AG10803 (cell line): ENCODE data around the gene ARPC2.

Source experiments
- DNase-seq: peaks from one replicate; pipeline ENCODE4 v3.0.0; 2010; ENCODE audit warnings: low read depth
- H3K4me3 ChIP-seq: 2 replicates; pipeline ENCODE4 v1.5.1; 2011; ENCODE audit warnings: mild to moderate bottlenecking, low read length, control low read depth
- TF ChIP-seq, protein P1 (sequence below): conservative IDR thresholded peaks from 2 replicates; pipeline ENCODE4 v1.5.1; 2011; ENCODE audit warnings: mild to moderate bottlenecking, low read length, control low read depth, inconsistent platforms

Gene ARPC2

DNA sequence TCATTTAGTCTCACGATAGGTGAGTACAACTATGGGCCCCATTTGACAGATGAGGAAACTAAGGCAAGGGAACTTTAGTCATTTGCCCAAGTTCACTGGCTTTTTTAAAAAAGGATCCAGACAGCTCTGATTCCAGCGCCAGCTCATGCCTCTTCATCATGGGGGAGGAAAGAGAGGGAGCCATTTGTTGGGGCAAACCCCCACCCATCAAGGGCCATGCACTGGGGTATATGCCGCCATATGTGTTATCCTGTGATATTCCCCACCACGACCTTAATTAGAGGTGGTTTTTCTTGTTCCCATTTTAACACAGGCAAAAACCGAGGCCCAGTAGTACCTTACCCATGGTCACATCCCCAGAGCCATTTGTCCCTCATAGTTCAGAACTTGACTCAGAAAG, 43.2 kb downstream of the ARPC2 start:
- TF ChIP-seq, protein P1, sequence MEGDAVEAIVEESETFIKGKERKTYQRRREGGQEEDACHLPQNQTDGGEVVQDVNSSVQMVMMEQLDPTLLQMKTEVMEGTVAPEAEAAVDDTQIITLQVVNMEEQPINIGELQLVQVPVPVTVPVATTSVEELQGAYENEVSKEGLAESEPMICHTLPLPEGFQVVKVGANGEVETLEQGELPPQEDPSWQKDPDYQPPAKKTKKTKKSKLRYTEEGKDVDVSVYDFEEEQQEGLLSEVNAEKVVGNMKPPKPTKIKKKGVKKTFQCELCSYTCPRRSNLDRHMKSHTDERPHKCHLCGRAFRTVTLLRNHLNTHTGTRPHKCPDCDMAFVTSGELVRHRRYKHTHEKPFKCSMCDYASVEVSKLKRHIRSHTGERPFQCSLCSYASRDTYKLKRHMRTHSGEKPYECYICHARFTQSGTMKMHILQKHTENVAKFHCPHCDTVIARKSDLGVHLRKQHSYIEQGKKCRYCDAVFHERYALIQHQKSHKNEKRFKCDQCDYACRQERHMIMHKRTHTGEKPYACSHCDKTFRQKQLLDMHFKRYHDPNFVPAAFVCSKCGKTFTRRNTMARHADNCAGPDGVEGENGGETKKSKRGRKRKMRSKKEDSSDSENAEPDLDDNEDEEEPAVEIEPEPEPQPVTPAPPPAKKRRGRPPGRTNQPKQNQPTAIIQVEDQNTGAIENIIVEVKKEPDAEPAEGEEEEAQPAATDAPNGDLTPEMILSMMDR: no peak
- H3K4me3 ChIP-seq: no peak overlapping the region
- no peak for DNase-seq

DNA sequence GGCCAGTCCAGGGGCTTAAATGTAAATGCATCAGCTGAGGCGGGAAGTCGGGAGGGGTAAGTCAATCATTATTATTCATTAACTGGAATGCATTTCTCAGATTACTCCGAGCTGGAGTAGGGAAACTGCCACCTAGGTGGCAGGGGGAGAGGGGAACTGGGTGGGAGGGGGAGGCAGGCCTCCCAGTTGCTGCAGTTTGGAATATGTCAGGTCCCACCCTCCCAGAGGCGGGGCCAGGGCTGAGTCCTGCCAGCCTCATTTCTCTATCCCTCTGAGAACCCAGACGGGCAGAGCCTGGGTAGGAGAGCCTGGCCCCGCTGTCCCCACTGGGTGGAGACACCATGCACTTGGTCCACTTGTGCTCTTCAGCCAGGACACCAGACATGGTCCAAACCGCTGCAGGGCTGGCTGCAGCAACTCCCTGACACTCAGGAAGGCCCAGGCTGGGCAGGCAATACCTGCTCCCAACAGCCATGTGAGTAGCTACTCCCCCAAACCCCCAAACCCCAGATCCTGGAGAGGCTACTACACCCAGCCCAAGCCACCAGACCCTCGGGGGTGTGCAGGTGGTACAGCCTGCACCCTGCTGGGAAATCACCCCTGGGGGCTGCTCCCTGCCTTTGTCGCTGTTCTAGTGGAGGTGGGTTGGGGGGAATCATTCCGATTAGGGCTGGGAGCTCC, 43.9 kb downstream of the ARPC2 start, which contains the start of gene GPBAR1:
Gene GPBAR1 (plus strand): TSS at position 274 of the 681 bp plus-strand sequence. CDS start 1,710 bp downstream, outside the sequence.
- TF ChIP-seq, protein P1: no peak
- no peak for DNase-seq
- H3K4me3 ChIP-seq: no peak within 1 kb of the TSS

DNA sequence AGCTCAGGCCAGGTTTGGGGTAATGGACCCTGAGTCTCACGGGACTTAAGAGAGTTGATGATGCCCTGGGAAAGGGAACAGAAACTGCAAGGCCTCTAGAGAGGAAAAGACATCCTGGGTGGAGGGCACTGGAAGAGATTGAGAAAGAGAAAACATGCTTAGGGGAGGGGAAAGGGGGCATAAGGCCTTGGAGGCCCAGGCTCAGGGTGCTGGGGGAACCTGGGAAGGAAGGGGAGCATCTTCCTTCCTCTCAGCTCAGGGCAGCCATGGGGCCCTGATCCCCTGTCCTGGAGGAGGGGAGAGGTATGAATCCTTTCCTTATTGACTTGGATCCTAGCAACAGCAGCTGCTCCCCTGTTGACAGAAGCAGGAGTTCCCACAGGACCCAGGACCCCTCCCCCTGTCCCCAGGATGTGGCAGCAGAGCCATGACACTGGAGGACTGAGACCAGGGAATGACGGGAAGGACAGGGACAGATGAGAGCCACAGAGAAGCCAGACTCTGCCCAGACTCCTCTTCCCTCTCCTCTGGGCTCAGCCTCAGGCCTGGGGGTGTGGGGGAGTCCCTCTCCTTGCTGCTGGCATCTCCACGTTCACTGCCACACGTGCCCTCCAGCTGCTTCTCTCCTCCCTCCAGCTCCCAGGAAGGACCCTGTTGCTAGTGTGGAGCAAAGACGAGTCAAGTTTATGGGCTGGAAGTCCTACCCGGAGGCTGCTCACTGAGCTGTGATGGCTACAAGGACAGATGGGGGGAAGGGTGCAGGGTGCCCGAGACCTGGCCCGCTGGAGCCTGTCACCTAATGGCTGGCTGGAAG, 44.6 kb downstream of the ARPC2 start:
- no peak overlapping the region for H3K4me3 ChIP-seq
- DNase-seq: no peak
- TF ChIP-seq, protein P1: no peak

DNA sequence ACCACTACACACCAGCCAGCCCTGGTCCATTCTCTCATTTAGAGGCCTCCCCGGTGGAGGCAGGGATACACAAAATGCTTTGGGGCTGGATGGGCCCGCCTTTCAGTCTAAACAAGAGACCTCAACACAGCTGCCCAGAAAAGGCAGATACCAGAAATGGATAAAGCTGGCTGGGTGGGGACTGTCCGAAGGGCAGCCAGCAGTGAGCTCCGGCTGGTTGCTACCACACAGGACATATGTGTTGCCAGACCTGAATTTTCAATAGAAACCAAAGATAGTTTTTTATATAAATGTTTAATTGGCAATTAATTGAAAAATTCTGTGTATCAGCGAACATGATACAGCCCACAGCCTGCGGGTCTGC, 45.2 kb downstream of the ARPC2 start:
- no peak for DNase-seq
- TF ChIP-seq, protein P1: no peak
- no peak overlapping the region for H3K4me3 ChIP-seq

DNA sequence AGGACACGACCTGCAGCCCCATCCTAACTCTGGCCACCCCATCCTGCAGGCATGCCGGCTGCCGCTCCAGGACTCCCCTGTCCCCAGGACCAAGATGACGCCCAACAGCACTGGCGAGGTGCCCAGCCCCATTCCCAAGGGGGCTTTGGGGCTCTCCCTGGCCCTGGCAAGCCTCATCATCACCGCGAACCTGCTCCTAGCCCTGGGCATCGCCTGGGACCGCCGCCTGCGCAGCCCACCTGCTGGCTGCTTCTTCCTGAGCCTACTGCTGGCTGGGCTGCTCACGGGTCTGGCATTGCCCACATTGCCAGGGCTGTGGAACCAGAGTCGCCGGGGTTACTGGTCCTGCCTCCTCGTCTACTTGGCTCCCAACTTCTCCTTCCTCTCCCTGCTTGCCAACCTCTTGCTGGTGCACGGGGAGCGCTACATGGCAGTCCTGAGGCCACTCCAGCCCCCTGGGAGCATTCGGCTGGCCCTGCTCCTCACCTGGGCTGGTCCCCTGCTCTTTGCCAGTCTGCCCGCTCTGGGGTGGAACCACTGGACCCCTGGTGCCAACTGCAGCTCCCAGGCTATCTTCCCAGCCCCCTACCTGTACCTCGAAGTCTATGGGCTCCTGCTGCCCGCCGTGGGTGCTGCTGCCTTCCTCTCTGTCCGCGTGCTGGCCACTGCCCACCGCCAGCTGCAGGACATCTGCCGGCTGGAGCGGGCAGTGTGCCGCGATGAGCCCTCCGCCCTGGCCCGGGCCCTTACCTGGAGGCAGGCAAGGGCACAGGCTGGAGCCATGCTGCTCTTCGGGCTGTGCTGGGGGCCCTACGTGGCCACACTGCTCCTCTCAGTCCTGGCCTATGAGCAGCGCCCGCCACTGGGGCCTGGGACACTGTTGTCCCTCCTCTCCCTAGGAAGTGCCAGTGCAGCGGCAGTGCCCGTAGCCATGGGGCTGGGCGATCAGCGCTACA, 45.9 kb downstream of the ARPC2 start:
- no peak overlapping the region for H3K4me3 ChIP-seq
- DNase-seq: no peak
- TF ChIP-seq, protein P1: no peak

DNA sequence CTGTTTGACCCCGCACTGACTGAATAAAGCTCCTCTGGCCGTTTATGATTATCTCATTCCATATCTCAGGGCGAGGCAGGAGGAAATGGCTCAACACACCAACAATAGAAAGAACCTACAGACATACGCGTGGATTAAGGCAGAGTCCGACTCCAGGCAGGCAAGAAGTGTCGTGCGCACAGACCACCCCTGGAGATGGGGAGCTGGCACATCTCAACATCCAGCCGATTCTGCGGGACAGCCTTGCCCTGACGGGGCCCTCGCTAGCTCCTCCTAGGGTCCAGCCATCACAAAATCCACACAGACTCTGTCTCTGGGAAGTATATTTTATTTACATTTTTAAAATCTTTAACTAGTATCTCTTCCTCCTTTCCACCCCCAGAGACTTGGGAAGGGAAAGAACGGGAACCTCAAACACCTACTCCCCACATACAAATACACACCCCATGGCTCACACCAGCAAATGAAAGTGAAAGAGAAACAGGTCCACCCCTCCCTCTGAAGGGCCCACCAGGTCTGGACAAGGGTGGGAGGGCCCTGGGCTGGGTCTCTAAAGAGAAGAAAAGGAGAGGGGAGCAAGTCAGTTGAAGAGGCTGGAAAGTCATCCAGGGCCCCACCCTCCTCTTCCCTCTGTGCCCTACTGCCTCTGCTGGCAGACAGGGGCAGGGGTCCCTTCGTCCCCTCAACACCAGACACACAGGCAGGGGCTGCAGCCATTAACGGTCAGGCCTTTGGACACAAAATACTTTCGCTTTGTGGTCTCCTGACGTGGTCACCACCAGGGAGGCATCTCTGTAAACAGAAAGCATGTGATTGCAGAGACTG, 47.0 kb downstream of the ARPC2 start:
- TF ChIP-seq, protein P1: no peak
- H3K4me3 ChIP-seq: no peak overlapping the region
- DNase-seq: no peak
